SK-N-SH treated with all-trans-retinoic acid at 6 μM for 48 hours (cell line): Measurements from ENCODE around the gene KCNK10.

Experiments
- CREB5 ChIP-seq: fragments of 250-450 bp; sonication (Bioruptor Pico); IDR thresholded peaks from 2 replicates; pipeline ENCODE4 v1.5.1; 2020; ENCODE audit warnings: low read depth, mild to moderate bottlenecking, moderate library complexity
- ISL1 ChIP-seq: fragments of 250-450 bp; sonication (Bioruptor Pico); IDR thresholded peaks from 2 replicates; pipeline ENCODE4 v2.1.2; 2022; ENCODE audit warnings: mild to moderate bottlenecking, moderate library complexity
- OSR1 ChIP-seq: fragments of 250-450 bp; sonication (Bioruptor Pico); IDR thresholded peaks from 2 replicates; pipeline ENCODE4 v1.8.0; 2022; ENCODE audit warnings: moderate library complexity, mild to moderate bottlenecking, inconsistent platforms
- PATZ1 ChIP-seq: fragments of 250-450 bp; sonication (Bioruptor Pico); IDR thresholded peaks from 2 replicates; pipeline ENCODE4 v1.8.0; 2020; ENCODE audit warnings: mild to moderate bottlenecking, moderate library complexity, borderline replicate concordance
- TOX ChIP-seq: fragments of 250-450 bp; sonication (Bioruptor Pico); IDR thresholded peaks from 2 replicates; pipeline ENCODE4 v1.8.0; 2021; ENCODE audit warnings: mild to moderate bottlenecking, moderate library complexity, borderline replicate concordance

DNA sequence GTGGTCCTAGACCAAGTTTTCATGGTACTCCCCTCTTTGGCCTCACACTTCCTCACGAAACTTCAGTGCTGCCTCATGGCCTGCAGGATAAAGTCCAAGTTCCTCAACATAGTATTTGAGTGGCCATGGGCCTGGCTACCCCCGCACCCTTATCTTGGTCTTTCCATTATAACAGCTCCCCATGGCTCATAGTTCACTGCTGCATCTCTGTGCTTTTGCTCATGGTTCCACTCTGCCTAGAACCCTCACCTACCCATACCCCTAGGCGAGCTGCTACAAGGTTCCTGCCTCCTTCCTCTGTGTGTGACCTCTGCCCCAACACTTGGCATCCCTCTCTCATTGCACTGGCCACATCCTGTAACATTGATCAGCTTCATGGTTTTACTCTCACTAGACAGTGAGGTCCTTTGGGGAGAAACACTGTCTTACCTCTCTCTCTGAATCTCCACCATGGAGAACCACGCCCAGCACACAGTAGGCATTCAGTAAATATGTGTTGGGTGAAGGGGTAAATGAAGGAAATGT lies 159.3 kb downstream of the KCNK10 start:
- no peak for TF ChIP-seq PATZ1
- no peak for TF ChIP-seq ISL1 (CRISPR knock-in tag)
- no peak for TF ChIP-seq OSR1
- no peak for TF ChIP-seq TOX (CRISPR knock-in tag)
- TF ChIP-seq CREB5 (CRISPR knock-in tag), result no peak
